Endodermal cell (in vitro differentiated cells): ENCODE measurements around the gene ACSS1. TPM values are rescaled to one million over a fixed set of nuclear protein-coding genes. Genes with fewer than 3 reads are reported as not detected.

Experiments used
- DNase-seq: peaks from one replicate; pipeline ENCODE4 v3.0.0-alpha.2; 2017
- H3K27ac ChIP-seq: 2 replicates; pipeline ENCODE4 v1.5.1; 2013; ENCODE audit warnings: mild to moderate bottlenecking, low read depth, low read length, moderate library complexity
- H3K27me3 ChIP-seq: 2 replicates; pipeline ENCODE4 v1.6.1; 2013; ENCODE audit warnings: mild to moderate bottlenecking, low read length, moderate library complexity; ENCODE audit not compliant: insufficient read depth, control insufficient read depth, poor library complexity, severe bottlenecking
- H3K36me3 ChIP-seq: 2 replicates; pipeline ENCODE4 v1.7.0; 2013; ENCODE audit warnings: mild to moderate bottlenecking, low read length, moderate library complexity; ENCODE audit not compliant: control insufficient read depth, insufficient read depth
- H3K4me1 ChIP-seq: one replicate; pipeline ENCODE4 v1.7.0; 2013; ENCODE audit warnings: low read length; ENCODE audit not compliant: control insufficient read depth, insufficient read depth
- H3K4me3 ChIP-seq: 2 replicates; pipeline ENCODE4 v1.5.1; 2013; ENCODE audit warnings: mild to moderate bottlenecking, low read length, moderate library complexity
- H3K9ac ChIP-seq: 2 replicates; pipeline ENCODE4 v1.6.1; 2013; ENCODE audit warnings: mild to moderate bottlenecking, low read length, moderate library complexity; ENCODE audit not compliant: poor library complexity, severe bottlenecking; ENCODE audit errors: extremely low read depth
- H3K9me3 ChIP-seq: 2 replicates; pipeline ENCODE4 v1.6.1; 2013; ENCODE audit warnings: mild to moderate bottlenecking, low read length, moderate library complexity; ENCODE audit not compliant: control insufficient read depth
- H3K27ac Mint-ChIP-seq: 2 replicates; pipeline ENCODE4 v1.8.0; 2020; ENCODE audit warnings: mixed read lengths
- H3K27me3 Mint-ChIP-seq: 2 replicates; pipeline ENCODE4 v1.8.0; 2021; ENCODE audit warnings: mild to moderate bottlenecking, mixed read lengths; ENCODE audit not compliant: insufficient read depth
- H3K36me3 Mint-ChIP-seq: 2 replicates; pipeline ENCODE4 v1.8.0; 2020; ENCODE audit warnings: low read depth, mixed read lengths
- H3K4me1 Mint-ChIP-seq: 2 replicates; pipeline ENCODE4 v1.8.0; 2020; ENCODE audit warnings: mixed read lengths
- H3K4me3 Mint-ChIP-seq: 2 replicates; pipeline ENCODE4 v1.8.0; 2020; ENCODE audit warnings: mild to moderate bottlenecking, moderate library complexity, mixed read lengths
- H3K9me3 Mint-ChIP-seq: 2 replicates; pipeline ENCODE4 v1.8.0; 2020; ENCODE audit warnings: mild to moderate bottlenecking, mixed read lengths
- WGBS, 2 experiments: methylation state at CpG; one replicate each; pipeline versions ENCODE4 v1.1.5 to v1.1.7; 2013; ENCODE audit warnings: missing lambda C conversion rate in 2 of 2, mixed read lengths in 1 of 2; ENCODE audit not compliant: insufficient coverage in 1 of 2, insufficient read length in 1 of 2; 5-methylcytosine and 5-hydroxymethylcytosine counted together
- total RNA-seq, 2 donors: library from RNA; stranded (reverse); fragmentation: NEBNext Ultra II Directional in 1 of 2; extraction: Animal tissue kit (Norgen Biotek cat#: 25700) in 1 of 2; gene quantifications; 2 replicates in 1 of 2; 3 replicates in 1 of 2; pipeline ENCODE4 v1.2.1, GENCODE V29; 2021
- TF ChIP-seq, protein P1 (sequence below): fragments of 200-600 bp; sonication (generic); conservative IDR thresholded peaks from 2 replicates; pipeline ENCODE4 v1.5.0; 2021; ENCODE audit warnings: antibody characterized with exemption, mild to moderate bottlenecking

The ACSS1 gene
- total RNA-seq, 2 donors from 2014 or later: 0.22 TPM; not detected in 1

DNA sequence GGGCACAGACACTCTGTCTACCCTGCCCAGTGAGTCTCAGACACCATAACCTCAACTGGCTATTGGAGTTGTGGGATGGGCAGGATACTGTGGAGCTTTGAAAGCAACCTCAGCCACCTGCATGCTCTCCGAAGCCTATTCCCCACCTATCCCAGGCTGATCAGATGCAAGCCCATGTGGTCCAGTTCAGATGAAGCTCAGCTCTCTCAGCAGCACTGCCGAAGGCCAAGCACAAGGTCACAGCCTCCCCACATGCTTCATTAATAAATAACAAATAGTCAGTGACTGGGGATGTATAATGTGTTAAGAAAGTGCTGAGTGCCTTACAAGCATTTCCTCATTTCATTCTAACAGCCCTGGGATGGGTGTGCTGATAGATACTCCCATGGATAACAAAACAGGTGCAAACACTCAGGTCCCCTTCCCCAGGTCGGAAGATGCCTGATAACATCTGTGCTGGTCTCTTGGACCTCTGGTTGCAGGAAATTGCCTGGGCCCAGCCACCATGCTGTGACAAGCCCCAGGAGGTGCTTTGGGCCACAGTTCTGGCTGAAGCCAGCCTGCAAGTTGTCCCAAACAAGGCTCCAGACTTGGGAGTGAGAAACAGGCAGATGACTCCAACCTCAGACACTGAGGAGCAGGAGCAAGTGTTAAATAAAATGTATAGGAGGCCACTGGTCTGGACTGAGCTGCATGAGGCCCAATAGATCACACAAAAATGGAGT, 3.7 kb downstream of the ACSS1 start:
- no peaks in the 10 kb centered on the region for H3K36me3 Mint-ChIP-seq
- H3K4me3 Mint-ChIP-seq: no peak overlapping the region
- TF ChIP-seq, protein P1, sequence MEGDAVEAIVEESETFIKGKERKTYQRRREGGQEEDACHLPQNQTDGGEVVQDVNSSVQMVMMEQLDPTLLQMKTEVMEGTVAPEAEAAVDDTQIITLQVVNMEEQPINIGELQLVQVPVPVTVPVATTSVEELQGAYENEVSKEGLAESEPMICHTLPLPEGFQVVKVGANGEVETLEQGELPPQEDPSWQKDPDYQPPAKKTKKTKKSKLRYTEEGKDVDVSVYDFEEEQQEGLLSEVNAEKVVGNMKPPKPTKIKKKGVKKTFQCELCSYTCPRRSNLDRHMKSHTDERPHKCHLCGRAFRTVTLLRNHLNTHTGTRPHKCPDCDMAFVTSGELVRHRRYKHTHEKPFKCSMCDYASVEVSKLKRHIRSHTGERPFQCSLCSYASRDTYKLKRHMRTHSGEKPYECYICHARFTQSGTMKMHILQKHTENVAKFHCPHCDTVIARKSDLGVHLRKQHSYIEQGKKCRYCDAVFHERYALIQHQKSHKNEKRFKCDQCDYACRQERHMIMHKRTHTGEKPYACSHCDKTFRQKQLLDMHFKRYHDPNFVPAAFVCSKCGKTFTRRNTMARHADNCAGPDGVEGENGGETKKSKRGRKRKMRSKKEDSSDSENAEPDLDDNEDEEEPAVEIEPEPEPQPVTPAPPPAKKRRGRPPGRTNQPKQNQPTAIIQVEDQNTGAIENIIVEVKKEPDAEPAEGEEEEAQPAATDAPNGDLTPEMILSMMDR: no peak
- peaks cover 99% of the 10 kb centered on the region for H3K27me3 ChIP-seq
- no peak overlapping the region for H3K27ac Mint-ChIP-seq
- H3K4me3 ChIP-seq: no peak overlapping the region
- 87 to 100% methylated on average over 2 of the region's 3 CpGs for WGBS, 2 experiments
- no peak overlapping the region for H3K9ac ChIP-seq
- H3K27me3 Mint-ChIP-seq: peaks cover 98% of the 10 kb centered on the region
- no peaks in the 10 kb centered on the region for H3K9me3 ChIP-seq
- H3K4me1 ChIP-seq: no peaks in the 10 kb centered on the region
- no peaks in the 10 kb centered on the region for H3K9me3 Mint-ChIP-seq
- peak; percentile 12 for DNase-seq
- H3K4me1 Mint-ChIP-seq: no peaks in the 10 kb centered on the region
- H3K27ac ChIP-seq: no peak overlapping the region
- H3K36me3 ChIP-seq: no peaks in the 10 kb centered on the region

DNA sequence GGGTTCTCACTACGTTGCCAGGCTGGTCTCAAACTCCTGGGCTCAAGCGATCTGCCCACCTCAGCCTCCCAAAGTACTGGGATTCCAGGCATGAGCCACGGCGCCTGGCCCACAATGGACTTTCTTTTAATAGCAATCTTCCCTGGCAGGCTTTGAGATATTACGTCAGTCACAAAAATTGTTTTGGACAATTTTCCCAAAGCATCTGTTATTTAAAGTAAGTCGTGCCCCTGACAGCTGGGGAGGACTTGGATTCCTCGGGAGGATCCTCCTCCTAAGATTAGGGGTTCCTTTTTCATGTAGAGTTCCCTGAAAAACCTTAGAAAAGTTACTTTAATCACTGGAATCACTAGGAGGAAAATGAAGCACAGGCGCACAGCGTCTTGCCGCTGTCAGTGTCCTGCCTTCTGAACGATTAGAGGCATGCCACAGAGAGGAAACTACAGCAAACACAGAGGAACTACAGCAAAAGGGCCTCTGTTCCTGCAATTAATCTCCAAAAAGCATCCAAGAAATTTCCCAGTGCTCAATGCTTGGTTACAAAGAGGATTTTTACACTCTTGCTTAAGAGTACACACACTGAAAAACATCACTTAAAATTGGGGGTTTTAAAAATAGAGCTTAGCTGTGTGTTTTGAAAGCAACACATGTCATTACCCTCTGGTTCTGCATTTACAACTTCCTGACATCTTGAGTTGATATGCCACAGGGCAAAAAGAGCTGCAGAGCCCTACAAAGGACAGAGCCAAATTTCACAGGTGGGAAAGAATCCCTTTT, 4.5 kb downstream of the ACSS1 start:
- no peak overlapping the region for H3K27ac Mint-ChIP-seq
- TF ChIP-seq, protein P1: no peak
- H3K27me3 Mint-ChIP-seq: peaks cover 98% of the 10 kb centered on the region
- Histone ChIP-seq H3K9me3 (no peaks in the 10 kb centered on the region), H3K27ac (no peak overlapping the region), H3K4me1 (no peaks in the 10 kb centered on the region), H3K27me3 (peaks cover 97% of the 10 kb centered on the region), H3K9ac (no peak overlapping the region), H3K36me3 (no peaks in the 10 kb centered on the region), H3K4me3 (no peak overlapping the region)
- WGBS, 2 experiments: 86 to 87% methylated on average over 10 to 11 of the region's 11 CpGs
- H3K9me3 Mint-ChIP-seq: no peaks in the 10 kb centered on the region
- DNase-seq: peak; percentile 12
- no peak overlapping the region for H3K4me3 Mint-ChIP-seq
- no peaks in the 10 kb centered on the region for H3K36me3 Mint-ChIP-seq
- no peaks in the 10 kb centered on the region for H3K4me1 Mint-ChIP-seq

DNA sequence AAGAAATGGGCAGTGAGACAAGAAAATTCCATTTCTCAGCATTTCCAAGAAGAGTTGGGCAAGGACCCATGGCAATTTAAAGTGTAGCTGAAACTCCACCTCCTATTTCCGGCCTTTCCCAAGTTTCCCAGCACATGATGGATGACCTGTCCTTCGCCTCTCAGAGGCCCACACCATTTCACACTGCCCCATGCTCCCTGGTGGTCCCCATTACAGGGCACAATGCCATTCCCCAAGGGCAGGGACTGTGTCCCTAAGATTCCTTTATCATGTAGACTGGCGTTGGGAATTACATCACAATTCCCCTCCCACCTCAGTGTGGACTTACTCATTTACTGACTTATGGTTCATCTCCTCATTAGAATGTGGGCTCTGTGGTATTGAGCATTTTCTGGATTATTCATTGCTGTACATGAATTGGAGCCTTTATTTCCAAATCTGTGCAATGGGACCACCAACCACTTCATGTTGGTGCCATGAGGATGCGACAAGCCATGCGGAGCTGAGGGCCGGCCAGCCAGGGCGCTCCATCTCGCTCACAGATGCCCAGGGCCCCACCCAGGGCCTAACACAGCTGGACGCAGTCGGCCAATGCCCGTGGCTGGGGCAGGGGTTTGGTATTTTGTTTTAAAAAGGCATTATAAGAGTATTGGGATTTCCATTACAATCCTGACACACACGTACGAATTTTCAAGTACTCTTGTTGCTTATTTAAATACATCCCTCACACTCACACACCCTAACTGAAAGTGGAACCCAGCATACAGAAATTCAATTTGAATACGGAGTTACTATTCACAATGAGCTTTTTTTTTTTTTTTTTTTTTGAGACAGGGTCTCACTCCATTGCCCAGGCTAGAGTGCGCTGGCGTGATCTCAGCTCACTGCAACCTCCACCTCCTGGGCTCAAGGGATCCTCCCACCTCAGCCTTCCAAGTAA, 5.4 kb downstream of the ACSS1 start:
- H3K9me3 ChIP-seq: no peaks in the 10 kb centered on the region
- H3K27me3 ChIP-seq: peaks cover 95% of the 10 kb centered on the region
- TF ChIP-seq, protein P1: no peak
- 73 to 88% methylated on average over 3 to 12 of the region's 16 CpGs for whole genome bisulfite sequencing, 2 experiments
- no peaks in the 10 kb centered on the region for H3K9me3 Mint-ChIP-seq
- no peak overlapping the region for H3K27ac Mint-ChIP-seq
- peaks cover 91% of the 10 kb centered on the region for H3K27me3 Mint-ChIP-seq
- no peaks in the 10 kb centered on the region for H3K36me3 ChIP-seq
- H3K4me3 Mint-ChIP-seq: no peak overlapping the region
- H3K4me1 Mint-ChIP-seq: no peaks in the 10 kb centered on the region
- no peaks in the 10 kb centered on the region for H3K4me1 ChIP-seq
- DNase-seq: peak; percentile 23
- no peak overlapping the region for H3K4me3 ChIP-seq
- H3K9ac ChIP-seq: no peak overlapping the region
- no peak overlapping the region for H3K27ac ChIP-seq
- no peaks in the 10 kb centered on the region for H3K36me3 Mint-ChIP-seq
